GM13976 (cell line): ENCODE measurements around the gene HOXD9.

Source experiments
- DNase-seq: peaks from one replicate; pipeline ENCODE4 v3.0.0; 2012; ENCODE audit warnings: low spot score
- CTCF ChIP-seq: IDR thresholded peaks from 2 replicates; pipeline ENCODE4 v1.5.1; 2012; ENCODE audit warnings: borderline replicate concordance, mild to moderate bottlenecking; ENCODE audit not compliant: insufficient read depth; ENCODE audit errors: extremely low read depth, missing control alignments, control extremely low read depth
- in situ Hi-C: fragments of 300-500 bp; cut with MboI; formaldehyde crosslinking; loops from one replicate; pipeline ENCODE4 v1.12.0; 2022; ENCODE audit warnings: low sequenced_read_pairs, mixed read lengths, inconsistent platforms; ENCODE audit not compliant: unreplicated experiment

Gene HOXD9

GRCh38 chr2:176127774-176128072 is 5.2 kb downstream of the HOXD9 start:
- no peak for TF ChIP-seq CTCF
- in situ Hi-C loops = loop anchor here (10.0 to 25.0 kb wide), 2 partner anchors 685 to 1027 kb away; no protein-coding TSS in a partner anchor
- no peak for DNase-seq

GRCh38 chr2:176128172-176128981 is 5.9 kb downstream of the HOXD9 start:
- no peak for DNase-seq
- in situ Hi-C loops = loop anchor here (10.0 to 25.0 kb wide), 2 partner anchors 684 to 1026 kb away; no protein-coding TSS in a partner anchor
- TF ChIP-seq CTCF = no peak

GRCh38 chr2:176128982-176129796 is 6.7 kb downstream of the HOXD9 start, which contains the start of gene HOXD8:
HOXD8 (plus strand) TSS chr2:176129705; CDS start chr2:176130367, 662 bp downstream.
- in situ Hi-C loops = loop anchor here (10.0 to 25.0 kb wide), 2 partner anchors 683 to 1026 kb away; no protein-coding TSS in a partner anchor
- DNase-seq = no peak
- no peak for TF ChIP-seq CTCF

GRCh38 chr2:176129813-176130146 is 7.3 kb downstream of the HOXD9 start:
- no peak for DNase-seq
- in situ Hi-C loops = loop anchor here (10.0 to 25.0 kb wide), 2 partner anchors 683 to 1025 kb away; no protein-coding TSS in a partner anchor
- no peak for TF ChIP-seq CTCF

GRCh38 chr2:176130147-176130956 is 7.8 kb downstream of the HOXD9 start:
- TF ChIP-seq CTCF = no peak
- in situ Hi-C loops = loop anchor here (25.0 kb wide), 1 partner anchor 682 kb away; no protein-coding TSS in a partner anchor

More at GRCh38 chr2:176130147-176130956, 7.8 kb downstream of the HOXD9 start:
- no peak for DNase-seq
